GM12878 (cell line): ENCODE data around the gene GPC5. TPM values are rescaled to one million over a fixed set of nuclear protein-coding genes. Genes with fewer than 3 reads are reported as not detected.

ENCODE experiments used
- ATAC-seq: fragments of 200-7000 bp; cut with Tn5 transposase; 3 replicates; pipeline ENCODE4 v1.9.1; 2020; ENCODE audit warnings: mild to moderate bottlenecking, moderate library complexity
- BruUV-seq: library from RNA; stranded (reverse); fragments of 400-500 nt; replicated peaks from 2 replicates; lab custom pipeline; 2021; lab: Mats Ljungman, UMichigan
- CTCF ChIA-PET: fragments of 300-600 bp; sonication (Branson Sonifier 250); formaldehyde crosslinking; extraction: SDS; loops from one replicate; lab custom pipeline; 2021; ENCODE audit warnings: inconsistent platforms; lab: Yijun Ruan, JAX
- POLR2A ChIA-PET: fragments of 350-600 bp; formaldehyde crosslinking; extraction: SDS; loops from one replicate; lab custom pipeline; 2021; ENCODE audit warnings: inconsistent platforms; lab: Charles Lee
- RAD21 ChIA-PET: fragments of 300-600 bp; sonication (Branson Sonifier 250); formaldehyde crosslinking; loops from one replicate; lab custom pipeline; 2023; ENCODE audit warnings: antibody characterized with exemption; ENCODE audit not compliant: unreplicated experiment; lab: Charles Lee
- SMC1A ChIA-PET: fragments of 300-600 bp; sonication (Branson Sonifier 250); formaldehyde crosslinking; loops from one replicate; lab custom pipeline; 2023; ENCODE audit not compliant: unreplicated experiment, uncharacterized antibody; lab: Charles Lee
- DNase-seq: peaks from one replicate; pipeline ENCODE4 v3.0.0-alpha.2; 2011; ENCODE audit warnings: low read depth, low spot score
- FAIRE-seq: peaks from 3 replicates; lab custom pipeline; 2011; peaks lifted over from hg19 to GRCh38; lab: Jason Lieb, UNC
- H2AFZ ChIP-seq: 2 replicates; pipeline ENCODE4 v1.6.0; 2011; ENCODE audit warnings: low read depth, low read length, control low read depth; ENCODE audit not compliant: control insufficient read depth
- H3K27ac ChIP-seq: 2 replicates; pipeline ENCODE4 v1.5.1; 2011; ENCODE audit warnings: control low read depth; ENCODE audit not compliant: control insufficient read depth, insufficient read depth
- H3K27me3 ChIP-seq, 2 experiments: replicated peaks in 1 of 2; 2 replicates each; pipeline versions ENCODE4 v1.6.0 to v1.6.1; 2011; ENCODE audit warnings: low read length in 1 of 2; ENCODE audit not compliant: control insufficient read depth in 2 of 2, insufficient read depth in 2 of 2
- H3K36me3 ChIP-seq, 2 experiments: 2 replicates each; pipeline ENCODE4 v1.5.1; 2011; ENCODE audit warnings: low read length in 1 of 2; ENCODE audit not compliant: control insufficient read depth in 2 of 2, insufficient read depth in 2 of 2
- H3K4me1 ChIP-seq: 2 replicates; pipeline ENCODE4 v1.6.1; 2011; ENCODE audit warnings: mild to moderate bottlenecking, low read length, moderate library complexity, mixed read lengths; ENCODE audit not compliant: control insufficient read depth, insufficient read depth
- H3K4me2 ChIP-seq: 2 replicates; pipeline ENCODE4 v1.6.0; 2011; ENCODE audit warnings: control low read depth; ENCODE audit not compliant: control insufficient read depth, insufficient read depth
- H3K4me3 ChIP-seq: fragments of 200-600 bp; sonication (generic); 2 replicates; pipeline ENCODE4 v1.5.1; 2016
- H3K79me2 ChIP-seq: 2 replicates; pipeline ENCODE4 v1.6.0; 2011; ENCODE audit warnings: low read length; ENCODE audit not compliant: control insufficient read depth, insufficient read depth
- H3K9ac ChIP-seq: 2 replicates; pipeline ENCODE4 v1.8.0; 2011; ENCODE audit warnings: low read length, control low read depth, mixed read lengths; ENCODE audit not compliant: control insufficient read depth, insufficient read depth
- H3K9me3 ChIP-seq: replicated peaks from 3 replicates; pipeline ENCODE4 v1.5.1; 2011; ENCODE audit warnings: mild to moderate bottlenecking, low read length; ENCODE audit not compliant: control insufficient read depth, insufficient read depth
- H4K20me1 ChIP-seq: 2 replicates; pipeline ENCODE4 v1.6.0; 2011; ENCODE audit not compliant: control insufficient read depth, insufficient read depth
- CBX3 ChIP-seq: fragments of 200-600 bp; sonication (generic); IDR thresholded peaks from 2 replicates; pipeline ENCODE4 v1.6.1; 2016; ENCODE audit warnings: low read depth, borderline replicate concordance
- EGR1 ChIP-seq, 2 experiments: IDR thresholded peaks; 1 replicate in 1 of 2; 2 replicates in 1 of 2; pipeline ENCODE4 v1.6.1; 2011 to 2012; ENCODE audit warnings: low read depth in 2 of 2, low read length in 2 of 2, borderline replicate concordance in 1 of 2, mild to moderate bottlenecking in 1 of 2, moderate library complexity in 1 of 2
- FOXM1 ChIP-seq: IDR thresholded peaks from 2 replicates; pipeline ENCODE4 v1.6.1; 2012; ENCODE audit warnings: low read depth, mild to moderate bottlenecking, inconsistent platforms, low read length, moderate library complexity
- HDGF ChIP-seq: fragments of 450-650 bp; IDR thresholded peaks from 2 replicates; pipeline ENCODE4 v1.6.1; 2016; ENCODE audit warnings: antibody characterized with exemption
- KDM1A ChIP-seq: fragments of 200-600 bp; sonication (generic); IDR thresholded peaks from 2 replicates; pipeline ENCODE4 v1.6.1; 2016; ENCODE audit warnings: borderline replicate concordance
- NFXL1 ChIP-seq: fragments of 450-650 bp; IDR thresholded peaks from 2 replicates; pipeline ENCODE4 v1.6.1; 2017; ENCODE audit warnings: antibody characterized with exemption, mild to moderate bottlenecking, borderline replicate concordance
- NR2C1 ChIP-seq: fragments of 450-650 bp; IDR thresholded peaks from 2 replicates; pipeline ENCODE4 v1.6.1; 2017; ENCODE audit warnings: antibody characterized with exemption, mild to moderate bottlenecking, moderate library complexity
- PML ChIP-seq: IDR thresholded peaks from 2 replicates; pipeline ENCODE4 v1.6.1; 2012; ENCODE audit warnings: low read length, inconsistent platforms
- RUNX3 ChIP-seq: IDR thresholded peaks from 2 replicates; pipeline ENCODE4 v1.6.1; 2012; ENCODE audit warnings: low read length, inconsistent platforms
- SIN3A ChIP-seq: IDR thresholded peaks from 2 replicates; pipeline ENCODE4 v1.6.1; 2012; ENCODE audit warnings: low read depth, low read length, improper control_type of control experiment
- STAT1 ChIP-seq: fragments of 450-650 bp; conservative IDR thresholded peaks from 2 replicates; pipeline ENCODE4 v1.6.1; 2014; ENCODE audit warnings: antibody characterized with exemption, mild to moderate bottlenecking
- SUZ12 ChIP-seq: fragments of 200-600 bp; sonication (generic); IDR thresholded peaks from one replicate; pipeline ENCODE4 v1.6.1; 2018; ENCODE audit warnings: antibody characterized with exemption, mild to moderate bottlenecking; ENCODE audit not compliant: unreplicated experiment
- ZBTB4 ChIP-seq: fragments of 450-650 bp; formaldehyde crosslinking; IDR thresholded peaks from 2 replicates; pipeline ENCODE4 v1.4.0; 2022; ENCODE audit warnings: mild to moderate bottlenecking, moderate library complexity
- WGBS: methylation state at CpG from one replicate; pipeline ENCODE4 v1.1.6; 2016; ENCODE audit warnings: low lambda C conversion rate; ENCODE audit not compliant: insufficient replicate concordance, insufficient coverage; ENCODE audit errors: missing lambda C conversion rate; 5-methylcytosine and 5-hydroxymethylcytosine counted together
- in situ Hi-C: fragments of 300-500 bp; cut with MboI; formaldehyde crosslinking; loops from 9 replicates; pipeline ENCODE4 v1.14.3; 2018; ENCODE audit warnings: mixed read lengths
- intact Hi-C: fragments of 100-400 bp; cut with micrococcal nuclease; formaldehyde crosslinking; loops from one replicate; pipeline ENCODE4 v1.14.2; 2022; ENCODE audit not compliant: unreplicated experiment
- polyA plus RNA-seq, 11 experiments: library from polyadenylated mRNA; depleted of rRNA in 4 of 11; unstranded in 6 of 11; stranded (reverse) in 5 of 11; fragments of >200 nt; fragmentation: Nextera tagmentation in 4 of 11; fragmentation: Illumina TruSeq in 1 of 11; extraction: Ambion mirVana in 4 of 11; extraction: Trizol in 1 of 11; gene quantifications; 1 replicate in 1 of 11; 2 replicates in 10 of 11; pipeline versions ENCODE4 v1.2.1 to v1.2.3, GENCODE V29; 2011 to 2016; ENCODE audit warnings: inconsistent platforms in 2 of 11, missing spikeins in 2 of 11, low read depth in 1 of 11
- total RNA-seq, 4 experiments: library from RNA; depleted of rRNA in 3 of 4; stranded (reverse); fragments of >200 nt in 3 of 4; fragmentation: Illumina TruSeq in 1 of 4; extraction: Trizol in 1 of 4; gene quantifications; 2 replicates each; pipeline versions ENCODE4 v1.2.1 to v1.2.3, GENCODE V29; 2013 to 2021
- TF ChIP-seq, protein P1 (sequence below): IDR thresholded peaks from 2 replicates; pipeline ENCODE4 v1.6.1; 2011; ENCODE audit warnings: low read depth, low read length, improper control_type of control experiment, borderline replicate concordance
- TF ChIP-seq, protein P2 (sequence below): fragments of 150-350 bp; IDR thresholded peaks from 2 replicates; pipeline ENCODE4 v1.6.1; 2014; ENCODE audit warnings: mild to moderate bottlenecking, low read depth, low read length

GPC5 gene
- total and polyA plus RNA-seq, 10 of the 15 experiments (the other 5 are each of a cell fraction or from before 2014, with no cell fraction given) = 0.05 to 0.87 (median 0.44) TPM; not detected in 1

GRCh38 chr13:91745967-91746366 lies 347.5 kb downstream of the GPC5 start:
- Histone ChIP-seq H3K27me3 (no peaks in the 10 kb centered on the region), H3K4me3 (no peak overlapping the region), H3K79me2 (no peaks in the 10 kb centered on the region), H3K9me3 (no peaks in the 10 kb centered on the region), H3K4me1 (no peaks in the 10 kb centered on the region), H3K4me2 (no peak overlapping the region), H3K27ac (no peak overlapping the region), H4K20me1 (no peaks in the 10 kb centered on the region), H3K9ac (no peak overlapping the region), H3K36me3 (no peaks in the 10 kb centered on the region), H2AFZ (no peak overlapping the region)
- ChIA-PET SMC1A (interaction anchor here (1.2 kb wide), 1 partner anchor 27 kb away, joined by 3 read pairs; no protein-coding TSS in a partner anchor), CTCF (no interaction called here), POLR2A (no interaction called here), RAD21 (no interaction called here)
- WGBS = 10% methylated on average over 3 of the region's 3 CpGs
- intact Hi-C loops (no loop called here), in situ Hi-C loops (no loop called here)
- BruUV-seq = no TSS peak
- ATAC-seq (no peak), DNase-seq (no peak), FAIRE-seq (no peak)
- TF ChIP-seq SUZ12 (no peak), NFXL1 (no peak), HDGF (no peak), SIN3A (no peak), STAT1 (no peak), PML (no peak), CBX3 (no peak), FOXM1 (no peak), RUNX3 (no peak), ZBTB4 (CRISPR knock-in tag) (no peak), NR2C1 (no peak), EGR1 (IDR thresholded peaks at IDR 0.05; ENCODE audit: borderline replicate concordance in 1 of 2, low read depth in 2 of 2, low read length in 2 of 2) (no peak), KDM1A (no peak)
- TF ChIP-seq, protein P1, sequence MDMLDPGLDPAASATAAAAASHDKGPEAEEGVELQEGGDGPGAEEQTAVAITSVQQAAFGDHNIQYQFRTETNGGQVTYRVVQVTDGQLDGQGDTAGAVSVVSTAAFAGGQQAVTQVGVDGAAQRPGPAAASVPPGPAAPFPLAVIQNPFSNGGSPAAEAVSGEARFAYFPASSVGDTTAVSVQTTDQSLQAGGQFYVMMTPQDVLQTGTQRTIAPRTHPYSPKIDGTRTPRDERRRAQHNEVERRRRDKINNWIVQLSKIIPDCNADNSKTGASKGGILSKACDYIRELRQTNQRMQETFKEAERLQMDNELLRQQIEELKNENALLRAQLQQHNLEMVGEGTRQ = no peak
- TF ChIP-seq, protein P2, sequence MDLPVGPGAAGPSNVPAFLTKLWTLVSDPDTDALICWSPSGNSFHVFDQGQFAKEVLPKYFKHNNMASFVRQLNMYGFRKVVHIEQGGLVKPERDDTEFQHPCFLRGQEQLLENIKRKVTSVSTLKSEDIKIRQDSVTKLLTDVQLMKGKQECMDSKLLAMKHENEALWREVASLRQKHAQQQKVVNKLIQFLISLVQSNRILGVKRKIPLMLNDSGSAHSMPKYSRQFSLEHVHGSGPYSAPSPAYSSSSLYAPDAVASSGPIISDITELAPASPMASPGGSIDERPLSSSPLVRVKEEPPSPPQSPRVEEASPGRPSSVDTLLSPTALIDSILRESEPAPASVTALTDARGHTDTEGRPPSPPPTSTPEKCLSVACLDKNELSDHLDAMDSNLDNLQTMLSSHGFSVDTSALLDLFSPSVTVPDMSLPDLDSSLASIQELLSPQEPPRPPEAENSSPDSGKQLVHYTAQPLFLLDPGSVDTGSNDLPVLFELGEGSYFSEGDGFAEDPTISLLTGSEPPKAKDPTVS = no peak
